HG03039 (cell line): ENCODE results near the gene KRT33A.
"Not testable (repeated sequence)": the region's sequence is repeated elsewhere in the genome, so short reads cannot be mapped to it uniquely, and the experiment has no call there.

Experiments used
- ATAC-seq: cut with Tn5 transposase; IDR thresholded peaks from one replicate; pipeline ENCODE4 v1.9.1; 2021; ENCODE audit warnings: mild to moderate bottlenecking, moderate library complexity; ENCODE audit not compliant: unreplicated experiment

The KRT33A gene

DNA sequence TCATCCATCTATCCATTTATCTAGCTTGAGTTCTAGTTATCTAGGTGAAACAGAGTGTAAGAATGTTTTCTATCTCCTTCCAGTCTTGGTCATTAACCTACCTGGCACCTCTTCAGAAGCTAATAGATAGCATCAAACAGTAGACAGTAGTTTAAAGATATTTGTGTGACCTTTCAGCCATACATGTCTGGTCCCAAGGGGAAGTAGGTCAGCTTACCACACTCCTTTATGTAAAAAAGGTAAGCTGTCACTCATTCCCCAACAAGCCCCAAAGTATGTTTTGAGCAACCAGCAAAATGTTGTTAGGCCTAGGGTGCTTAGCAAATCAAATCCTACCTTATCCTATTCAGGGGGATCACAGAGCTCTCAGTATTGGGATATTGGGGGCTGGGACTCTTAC, 15.4 kb upstream of the KRT33A start:
- ATAC-seq: no peak

DNA sequence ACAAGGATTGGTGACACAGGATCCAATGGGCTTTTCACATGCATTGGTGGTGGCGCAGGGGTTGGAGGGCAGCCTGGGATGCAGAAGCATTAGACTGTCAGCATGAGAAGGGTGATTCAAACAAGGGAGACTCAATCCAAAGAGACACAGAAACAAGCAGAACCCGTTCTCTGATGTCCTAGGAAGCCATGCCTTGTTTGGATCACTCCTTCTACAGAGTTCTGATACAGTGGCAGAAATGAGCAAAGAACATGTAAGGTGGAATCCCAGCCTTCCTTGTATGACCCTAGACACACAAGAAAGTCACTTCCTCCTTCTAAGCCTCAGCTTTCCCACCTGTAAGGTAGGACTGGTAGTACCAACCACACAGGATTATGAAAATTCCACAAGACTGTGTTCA, 13.3 kb upstream of the KRT33A start:
- no peak for ATAC-seq

DNA sequence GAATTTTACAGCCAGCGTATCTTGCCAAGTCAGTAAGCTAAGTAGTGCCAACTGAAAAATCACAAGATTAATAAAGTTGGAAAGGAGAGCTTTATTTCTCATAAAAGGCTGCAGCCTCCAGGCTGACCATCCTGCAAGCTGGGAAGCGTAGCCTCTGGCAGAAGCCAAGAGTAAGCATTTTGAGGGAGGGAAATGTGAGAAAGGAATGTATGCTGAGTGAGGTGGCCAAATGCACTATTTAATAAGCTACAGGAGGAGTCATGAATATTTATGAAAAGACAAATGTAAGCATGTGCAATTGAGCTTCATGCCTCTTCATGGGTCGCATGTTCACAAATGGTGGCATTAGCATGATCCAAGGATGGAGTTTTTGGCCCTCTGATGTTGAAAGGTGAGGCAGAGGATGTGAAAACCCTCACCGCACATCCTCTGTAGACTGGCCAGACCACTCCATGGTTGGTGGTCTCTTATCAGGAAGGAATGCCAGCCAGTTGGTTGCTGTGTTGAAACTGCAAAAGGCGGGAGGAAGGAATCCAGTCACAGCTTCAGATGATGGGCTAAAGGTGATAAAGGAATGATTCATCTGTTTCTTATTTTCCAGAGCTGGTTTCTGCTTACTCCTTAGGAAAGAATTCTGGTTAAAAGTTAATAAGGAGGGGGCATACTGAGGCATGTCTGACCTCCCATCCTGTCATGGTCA, 9.8 kb upstream of the KRT33A start:
- no peak for ATAC-seq

DNA sequence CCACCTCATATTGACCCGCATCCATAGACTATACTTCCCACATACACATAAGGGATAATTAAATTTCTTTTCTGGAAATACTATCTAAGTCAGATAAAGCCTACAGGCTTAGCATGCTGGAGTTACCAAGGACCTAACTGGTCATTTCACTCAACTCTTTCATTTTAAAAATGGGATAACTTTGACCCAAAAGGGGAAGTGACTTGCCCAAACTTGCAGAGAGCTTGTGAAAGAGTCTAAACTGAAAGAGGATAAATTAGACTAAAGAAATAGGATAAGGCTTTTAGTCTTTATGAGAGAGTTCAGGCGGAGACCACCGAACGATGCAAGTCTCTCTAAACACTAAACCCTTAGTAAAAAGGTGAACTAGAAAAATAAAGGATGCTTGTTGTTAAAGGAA, 3.9 kb upstream of the KRT33A start:
- no peak for ATAC-seq

DNA sequence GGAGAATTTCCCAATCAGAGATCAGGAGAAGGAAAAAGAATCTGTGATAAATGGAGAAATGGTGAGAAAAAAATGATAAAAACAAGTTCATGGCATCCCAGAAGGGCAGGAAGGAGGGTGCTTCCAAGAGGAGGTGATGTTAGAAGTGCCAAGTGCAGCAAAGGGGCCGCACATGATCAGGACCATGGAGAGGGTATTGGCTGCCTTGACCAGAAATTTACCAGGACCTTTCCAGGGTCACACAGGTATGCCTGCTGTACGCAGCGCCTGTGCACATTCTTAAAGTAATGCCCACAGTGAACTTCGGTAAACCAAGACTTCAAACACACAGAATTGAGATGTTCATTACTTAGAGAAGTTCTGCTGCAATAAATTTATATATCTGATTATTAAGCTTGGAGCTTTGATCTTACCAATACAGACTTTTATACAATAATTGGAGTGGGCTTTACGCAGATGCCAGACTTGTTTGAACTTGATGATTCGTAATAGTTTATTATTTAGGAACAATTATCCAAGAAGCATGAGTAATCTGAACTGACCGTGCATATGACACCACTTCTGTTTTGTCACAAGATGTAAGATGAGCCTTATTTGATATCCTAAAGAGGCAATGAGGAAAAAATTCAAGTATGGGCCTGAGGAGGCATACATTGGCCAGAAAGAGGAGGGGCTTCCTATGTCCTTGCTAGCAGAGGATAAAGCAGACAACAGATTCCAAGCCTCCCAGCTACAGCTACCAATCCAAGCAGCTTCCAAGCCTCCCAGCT, 2.2 kb upstream of the KRT33A start:
- no peak for ATAC-seq

DNA sequence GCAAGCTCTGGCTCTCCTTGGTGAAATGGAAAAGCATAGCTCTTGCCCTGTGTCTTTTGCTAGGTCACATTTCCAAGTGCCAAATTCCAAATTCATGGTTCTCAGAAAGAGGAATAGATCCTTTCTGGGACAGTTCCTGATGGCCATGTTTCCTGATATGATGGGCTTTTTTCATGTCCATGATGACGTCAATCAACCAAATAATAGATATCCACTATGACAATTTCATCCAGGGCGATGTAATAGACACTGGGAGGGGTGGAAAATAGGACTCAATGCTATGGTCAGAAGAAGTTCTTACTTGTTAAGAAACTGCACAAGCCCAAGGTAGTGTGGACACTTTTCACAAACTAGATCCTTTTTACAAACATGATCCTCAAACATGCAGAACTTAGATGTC, 549 bp upstream of the KRT33A start:
- no peak for ATAC-seq

DNA sequence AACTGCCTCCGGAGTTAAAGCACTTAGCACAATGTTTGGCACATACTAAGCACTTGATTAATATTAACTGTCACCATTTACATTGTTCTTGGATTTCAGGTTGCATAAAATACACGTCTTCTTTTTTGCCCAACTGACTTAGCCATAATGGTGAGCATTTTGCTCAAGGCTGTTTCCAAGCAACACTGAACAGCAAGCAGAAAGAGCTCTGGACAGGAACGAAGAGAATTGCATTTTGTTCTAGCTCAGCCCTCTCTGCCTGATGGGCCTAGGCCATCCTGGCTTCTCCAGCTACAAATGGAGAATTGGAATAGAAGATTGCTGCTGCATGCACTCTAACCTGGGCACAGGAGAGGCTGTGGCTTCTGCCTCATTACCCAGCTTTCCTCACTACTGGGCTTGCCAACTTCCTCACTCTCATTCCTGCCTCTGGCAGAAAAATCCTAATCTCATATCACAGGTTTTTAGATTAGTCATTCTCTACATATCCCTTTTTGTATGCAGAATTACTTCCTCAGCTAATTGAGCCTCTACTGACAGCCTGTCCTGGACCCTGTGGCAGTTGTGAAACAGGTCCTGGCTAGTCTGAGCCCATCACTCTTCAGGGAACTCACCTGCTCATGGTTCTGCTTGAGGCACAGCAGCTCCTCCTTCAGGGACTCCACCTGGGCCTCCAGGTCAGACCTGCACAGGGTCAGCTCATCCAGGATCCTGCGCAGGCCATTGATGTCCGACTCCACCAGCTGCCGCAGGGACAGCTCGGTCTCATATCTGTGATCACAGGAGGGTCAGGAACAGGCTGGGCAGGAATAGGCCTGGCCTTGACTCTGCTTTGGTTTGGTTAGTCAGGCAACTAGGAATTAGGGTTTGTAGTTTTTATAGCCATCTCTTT, 2.5 kb downstream of the KRT33A start:
- ATAC-seq: no peak

DNA sequence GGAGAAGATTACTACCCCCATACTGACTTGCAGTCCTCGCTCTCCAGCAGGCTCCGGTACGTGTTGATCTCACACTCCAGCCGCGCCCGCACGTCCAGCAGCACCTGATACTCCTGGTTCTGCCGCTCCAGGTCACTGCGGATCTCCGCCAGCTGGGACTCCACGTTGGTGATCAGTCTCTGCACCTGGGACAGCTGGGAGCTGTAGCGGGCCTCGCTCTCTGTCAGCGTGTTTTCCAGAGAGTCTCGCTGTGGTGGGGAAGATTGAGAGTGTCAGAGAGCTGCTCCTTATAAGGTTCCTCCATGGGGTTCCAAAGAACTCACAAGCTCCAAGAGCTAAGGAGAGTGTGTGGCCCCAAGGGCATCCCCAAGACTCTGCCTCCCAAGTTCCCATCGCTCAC, 4.2 kb downstream of the KRT33A start:
- ATAC-seq: not testable (repeated sequence)

DNA sequence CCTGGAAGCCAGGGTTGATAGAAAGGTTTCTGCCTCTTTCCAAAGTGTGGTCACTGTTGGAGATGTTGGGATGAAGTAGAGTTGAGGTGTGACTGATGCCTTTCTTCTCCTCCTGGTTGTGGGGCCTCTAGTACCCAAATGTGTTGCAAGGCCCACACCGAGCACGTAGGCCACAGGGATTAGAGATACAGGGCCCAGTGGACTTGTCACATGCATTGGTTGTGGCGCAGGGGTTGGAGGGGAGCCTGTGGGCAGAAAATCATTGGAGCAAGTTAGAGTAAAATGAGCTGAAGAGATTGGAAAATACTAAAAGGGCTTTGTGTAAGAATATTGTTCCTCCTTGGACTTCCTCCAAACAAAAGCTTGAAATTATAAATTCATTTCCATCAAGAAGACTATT, 4.6 kb downstream of the KRT33A start:
- ATAC-seq: no peak

DNA sequence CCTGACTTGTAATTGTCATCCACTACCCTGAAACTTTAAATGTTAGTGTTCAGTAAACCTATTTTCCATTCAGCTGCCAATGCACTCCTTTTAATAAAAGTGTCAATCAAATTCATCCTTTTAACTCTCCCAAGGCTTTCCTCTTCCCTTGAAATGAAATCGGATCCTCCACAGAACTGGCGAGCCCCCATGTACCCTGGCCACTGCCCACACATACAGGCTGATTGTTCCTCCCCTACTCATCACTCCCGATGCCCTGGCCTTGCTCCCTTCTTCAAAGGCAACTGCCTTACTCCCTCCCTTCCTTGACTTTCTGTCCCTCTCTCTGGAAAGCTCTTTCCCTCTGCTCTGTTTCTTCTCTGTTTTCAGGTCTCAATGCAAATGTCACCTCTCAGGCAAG, 7.6 kb downstream of the KRT33A start:
- ATAC-seq: no peak

DNA sequence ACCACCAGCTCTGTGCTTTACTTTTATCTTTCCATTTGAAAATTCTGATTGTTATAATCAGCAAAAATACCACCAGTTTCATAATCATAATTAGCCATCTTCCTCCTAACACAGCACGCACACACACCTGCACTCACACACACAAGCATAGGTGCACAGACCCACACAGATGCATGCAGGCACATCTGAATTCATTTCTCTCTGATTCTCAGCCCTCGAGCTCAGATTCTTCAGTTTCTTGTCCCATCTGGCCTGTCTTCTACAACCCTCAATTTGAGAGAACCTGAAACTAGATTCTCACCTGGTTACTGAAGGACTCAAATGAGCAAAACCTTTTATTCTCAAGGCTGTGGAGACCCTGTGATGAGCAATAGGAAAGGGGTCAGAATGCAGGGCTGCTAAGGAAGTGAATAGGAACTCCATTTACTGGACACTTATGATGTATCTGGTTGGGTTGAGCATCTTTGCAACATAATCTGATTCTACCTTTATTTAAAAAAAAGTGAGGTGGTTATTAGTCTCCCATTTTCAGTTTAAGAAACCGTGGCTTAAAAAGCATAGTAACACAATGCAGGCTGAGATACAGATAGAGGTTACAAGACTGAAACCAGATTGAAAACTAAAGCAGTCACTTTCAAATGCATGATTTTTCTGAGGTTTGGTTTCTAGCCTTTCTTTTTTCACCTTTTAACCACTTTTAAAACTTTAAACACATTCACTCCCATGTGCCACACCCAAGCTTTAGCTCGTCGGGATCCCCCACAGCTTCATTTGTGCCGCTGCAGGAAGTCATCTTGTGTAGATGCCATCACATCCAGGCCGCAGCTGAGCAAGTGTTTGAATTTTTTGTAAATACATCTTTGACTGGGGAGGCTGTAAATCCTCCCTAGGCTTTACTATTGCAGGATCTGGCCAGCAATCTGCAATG, 9.4 kb downstream of the KRT33A start:
- no peak for ATAC-seq

DNA sequence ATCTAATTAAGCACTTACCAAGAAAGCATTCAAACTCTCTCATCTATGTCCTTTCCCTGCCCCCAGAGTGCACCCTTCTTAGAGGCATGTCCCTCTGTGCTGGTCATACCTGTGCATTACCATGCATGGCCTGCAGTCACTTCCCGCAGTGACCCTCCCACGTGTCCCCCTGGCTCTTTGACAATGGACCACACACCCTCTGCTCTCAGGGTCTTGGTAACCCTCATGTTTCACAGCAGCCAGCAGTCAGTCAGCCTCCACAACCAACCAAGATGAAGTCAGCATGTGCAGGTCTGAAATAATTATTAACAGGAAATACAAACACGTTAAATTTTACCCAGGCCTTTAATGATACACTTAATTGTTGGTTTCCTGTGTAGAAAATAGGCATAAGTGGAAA, 10.1 kb downstream of the KRT33A start:
- no peak for ATAC-seq

DNA sequence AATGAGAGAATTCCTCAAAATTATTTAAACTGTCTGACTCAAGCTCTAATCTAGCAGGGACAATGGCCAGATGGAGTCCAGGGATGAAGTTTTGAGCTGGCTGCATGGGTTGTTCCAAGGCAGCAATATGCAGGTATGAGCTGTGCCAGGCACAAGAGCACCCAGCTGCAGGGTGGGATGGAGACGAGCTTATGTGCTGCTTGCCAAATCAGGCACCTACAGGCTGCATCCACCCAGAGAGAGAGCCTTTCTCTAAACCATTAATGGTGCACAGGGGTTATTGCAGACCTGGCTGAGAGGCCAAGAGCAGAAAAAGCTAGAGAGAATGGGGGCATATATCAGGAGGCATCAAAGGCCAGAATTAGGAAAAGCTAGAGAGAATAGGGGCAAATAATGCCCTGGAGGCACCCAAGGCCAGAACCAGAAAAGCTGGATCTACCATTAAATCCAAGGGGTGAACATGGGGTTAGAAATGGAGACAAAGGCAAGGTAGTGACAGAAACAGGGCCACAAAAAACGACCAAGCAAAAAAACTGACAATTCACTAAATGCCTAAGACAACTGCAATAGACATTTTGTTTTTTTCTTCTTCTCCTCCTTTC, 11.0 kb downstream of the KRT33A start:
- ATAC-seq: no peak

DNA sequence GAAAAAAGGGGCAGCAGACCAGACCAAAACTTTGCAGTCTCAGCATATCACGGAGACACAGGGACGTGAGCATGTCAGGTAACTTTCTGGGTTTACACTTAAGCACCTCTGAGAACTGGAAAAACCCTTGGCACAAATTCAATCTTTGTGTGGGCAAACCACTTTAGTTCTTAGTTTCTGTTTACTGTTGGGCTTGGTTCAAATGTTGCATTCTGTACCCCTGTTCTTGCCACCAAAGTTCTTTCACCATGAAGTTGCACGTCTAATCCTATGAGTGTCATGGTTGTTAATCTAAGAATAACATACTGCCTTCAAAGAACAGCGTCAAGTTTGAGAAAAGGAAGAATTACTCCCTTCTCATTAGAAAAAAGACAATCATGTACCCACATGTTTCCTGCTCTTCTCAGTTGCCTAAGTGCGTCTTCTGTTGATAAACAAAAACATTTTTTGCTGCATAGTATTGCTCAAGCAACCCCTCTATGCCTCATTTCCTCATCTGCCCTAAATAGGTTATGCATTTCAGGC, 11.6 kb downstream of the KRT33A start:
- no peak for ATAC-seq

DNA sequence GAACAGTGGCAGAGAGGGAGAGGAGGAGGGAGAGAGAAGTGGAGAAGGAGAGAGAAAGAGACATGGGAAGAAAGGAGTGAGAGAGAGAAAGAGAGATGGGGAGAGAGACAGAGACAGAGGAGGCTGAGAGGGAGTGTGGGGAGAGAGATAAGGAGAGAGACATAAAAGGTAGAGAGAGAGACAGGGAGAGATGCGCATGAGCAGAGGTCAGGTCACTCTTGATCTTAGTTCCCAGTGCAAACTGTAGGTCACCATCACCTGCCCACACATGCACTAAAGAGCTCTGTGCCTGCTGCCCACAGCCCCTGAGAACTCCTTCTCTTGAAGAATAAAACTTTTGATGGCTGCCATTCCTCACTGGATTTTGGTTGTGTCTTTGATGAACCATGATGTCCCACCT, 14.9 kb downstream of the KRT33A start:
- no peak for ATAC-seq

DNA sequence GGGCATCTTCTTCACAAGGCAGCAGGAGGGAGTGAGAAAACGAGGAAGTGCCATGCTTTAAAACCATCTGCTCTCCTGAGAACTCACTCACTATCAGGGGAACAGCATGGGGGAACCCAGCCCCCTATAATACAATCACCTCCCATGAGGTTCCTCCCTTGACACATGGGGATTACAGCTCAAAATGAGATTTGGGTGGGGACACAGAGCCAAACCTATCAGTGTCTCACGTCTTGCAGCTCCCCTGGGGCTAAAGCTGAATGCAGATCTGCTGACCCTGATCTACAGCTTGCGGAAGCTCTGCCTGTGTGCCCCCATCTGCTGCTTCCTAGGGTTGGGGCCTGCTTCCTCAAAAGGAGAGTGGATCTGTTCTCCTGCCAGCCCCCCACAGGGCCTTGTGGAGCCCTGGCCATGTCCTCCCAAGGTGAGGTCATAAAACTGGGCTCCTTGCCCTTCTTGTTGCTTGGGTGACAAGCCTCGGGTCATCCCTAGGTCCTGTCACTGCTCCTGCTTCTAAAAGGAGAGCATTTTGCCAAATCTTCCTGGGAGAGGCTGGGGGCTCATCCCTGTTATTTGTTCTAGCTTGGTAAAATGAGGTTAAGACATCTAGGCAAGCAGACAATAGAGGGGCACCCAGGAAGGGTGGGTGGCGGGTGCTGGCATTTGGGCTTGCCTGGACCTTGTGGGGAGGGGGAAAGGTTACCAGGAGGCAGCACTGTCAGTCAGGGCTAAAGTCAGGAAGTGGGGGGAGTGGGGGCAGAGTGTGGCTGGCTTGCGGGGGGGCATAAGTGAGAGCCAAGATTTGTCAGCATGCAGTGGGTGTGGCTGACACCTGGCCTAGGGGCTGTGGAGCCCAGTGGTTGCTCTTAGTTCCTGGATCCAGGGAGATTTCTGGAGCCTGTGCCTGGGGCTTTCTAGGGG, 16.0 kb downstream of the KRT33A start:
- no peak for ATAC-seq

DNA sequence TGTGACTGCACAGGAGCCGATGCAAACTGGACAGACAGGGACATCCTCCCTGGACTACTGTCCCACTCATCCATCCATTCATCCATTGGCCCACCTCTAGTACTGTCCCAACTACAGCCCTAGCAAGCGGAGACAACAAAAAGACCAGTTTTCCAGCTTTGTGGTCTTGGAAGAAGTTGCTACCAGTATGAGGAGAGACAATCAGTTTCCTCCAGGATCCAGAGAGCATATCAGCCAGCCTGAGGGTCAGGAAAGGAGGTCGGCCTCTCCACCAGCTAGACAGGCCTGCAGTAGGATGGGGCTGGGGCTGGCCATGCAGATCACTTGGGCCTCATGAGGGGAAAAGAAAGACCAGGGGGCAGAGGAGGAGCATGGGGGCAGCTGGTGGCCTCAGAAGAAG, 16.8 kb downstream of the KRT33A start:
- no peak for ATAC-seq

DNA sequence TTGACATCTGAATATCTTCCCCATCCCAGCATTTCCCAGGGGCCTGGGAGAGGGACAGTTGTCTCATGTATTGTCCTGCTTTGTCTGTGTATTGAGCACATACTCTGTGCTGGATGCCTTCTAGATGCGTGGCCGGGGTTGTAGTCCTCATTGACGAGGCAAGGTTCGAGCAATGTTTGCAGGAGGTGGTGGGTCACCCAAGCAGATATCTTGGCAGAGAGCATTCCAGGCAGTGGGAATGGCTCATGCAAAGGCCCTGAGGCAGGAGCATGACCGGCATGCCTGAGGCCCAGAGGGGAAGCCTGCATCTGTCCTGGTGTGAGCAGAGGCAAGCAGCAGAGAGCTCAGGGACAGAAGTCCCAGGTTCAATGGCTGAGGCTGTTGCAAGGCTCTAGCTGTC, 17.5 kb downstream of the KRT33A start:
- ATAC-seq: no peak

DNA sequence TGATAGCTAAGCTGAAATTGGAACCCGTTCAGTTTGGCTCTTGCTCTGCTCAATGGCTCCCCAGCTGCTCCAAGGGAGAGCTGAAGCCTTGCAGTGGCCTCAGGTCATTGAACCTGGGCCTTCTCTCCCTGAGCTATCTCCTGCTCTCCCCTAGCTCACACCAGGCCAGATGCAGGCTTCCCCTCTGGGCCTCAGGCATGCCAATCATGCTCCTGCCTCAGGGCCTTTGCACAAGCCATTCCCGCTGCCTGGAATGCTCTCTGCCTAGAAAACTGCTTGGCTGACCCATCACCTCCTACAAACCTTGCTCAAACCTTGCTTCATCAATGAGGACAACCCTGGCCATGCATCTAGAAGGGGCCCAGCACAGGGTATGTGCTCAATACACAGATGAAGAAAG, 18.4 kb downstream of the KRT33A start:
- no peak for ATAC-seq
